ENCODE results near the gene NEK9. TPM values are rescaled to one million over a fixed set of nuclear protein-coding genes. Genes with fewer than 3 reads are reported as not detected.
A peak's percentile ranks its signal among the peaks of the same experiment; 100 is the strongest.
"Not testable (repeated sequence)": the region's sequence is repeated elsewhere in the genome, so short reads cannot be mapped to it uniquely, and the experiment has no call there.

The NEK9 gene
- total RNA-seq, 1 donor from 2014 or later, result 65.4 TPM

GRCh38 chr14:75153295-75153694 is 26.4 kb upstream of the NEK9 start:
- Mint-ChIP-seq H3K4me1 (ENCODE audit: low read depth) (peaks cover 48% of the 10 kb centered on the region), H3K27me3 (ENCODE audit: low read depth) (no peaks in the 10 kb centered on the region), H3K4me3 (ENCODE audit: unreplicated experiment) (no peak overlapping the region), H3K27ac (ENCODE audit: unreplicated experiment) (no peak overlapping the region), H3K36me3 (ENCODE audit: low read depth) (peaks cover 10% of the 10 kb centered on the region), H3K9me3 (ENCODE audit: low read depth) (no peaks in the 10 kb centered on the region)
- TF ChIP-seq, protein P1, sequence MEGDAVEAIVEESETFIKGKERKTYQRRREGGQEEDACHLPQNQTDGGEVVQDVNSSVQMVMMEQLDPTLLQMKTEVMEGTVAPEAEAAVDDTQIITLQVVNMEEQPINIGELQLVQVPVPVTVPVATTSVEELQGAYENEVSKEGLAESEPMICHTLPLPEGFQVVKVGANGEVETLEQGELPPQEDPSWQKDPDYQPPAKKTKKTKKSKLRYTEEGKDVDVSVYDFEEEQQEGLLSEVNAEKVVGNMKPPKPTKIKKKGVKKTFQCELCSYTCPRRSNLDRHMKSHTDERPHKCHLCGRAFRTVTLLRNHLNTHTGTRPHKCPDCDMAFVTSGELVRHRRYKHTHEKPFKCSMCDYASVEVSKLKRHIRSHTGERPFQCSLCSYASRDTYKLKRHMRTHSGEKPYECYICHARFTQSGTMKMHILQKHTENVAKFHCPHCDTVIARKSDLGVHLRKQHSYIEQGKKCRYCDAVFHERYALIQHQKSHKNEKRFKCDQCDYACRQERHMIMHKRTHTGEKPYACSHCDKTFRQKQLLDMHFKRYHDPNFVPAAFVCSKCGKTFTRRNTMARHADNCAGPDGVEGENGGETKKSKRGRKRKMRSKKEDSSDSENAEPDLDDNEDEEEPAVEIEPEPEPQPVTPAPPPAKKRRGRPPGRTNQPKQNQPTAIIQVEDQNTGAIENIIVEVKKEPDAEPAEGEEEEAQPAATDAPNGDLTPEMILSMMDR (IDR thresholded peaks at IDR 0.05), result no peak
- DNase-seq (ENCODE audit: low spot score), result no peak

DNA sequence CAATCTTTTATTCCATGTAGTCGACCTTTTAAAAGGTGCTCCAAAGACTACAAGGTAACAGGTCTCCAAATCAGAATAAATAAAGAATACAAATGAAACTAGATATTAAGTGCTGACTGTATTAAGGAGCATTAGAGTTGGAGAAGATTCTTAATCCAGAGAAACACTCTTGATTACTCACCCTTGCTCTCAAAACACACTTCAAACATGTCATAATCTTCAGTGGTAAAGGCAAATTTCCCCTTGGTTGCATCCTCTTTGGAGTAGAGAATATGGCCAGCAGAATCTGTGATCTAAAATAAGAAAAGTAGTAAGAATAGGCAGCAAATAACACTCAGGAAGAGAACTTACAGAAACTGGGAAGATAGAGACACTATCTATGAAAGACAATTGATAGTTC is 25.0 kb upstream of the NEK9 start:
- Mint-ChIP-seq H3K4me3 (ENCODE audit: unreplicated experiment) (no peak overlapping the region), H3K27me3 (ENCODE audit: low read depth) (no peaks in the 10 kb centered on the region), H3K36me3 (ENCODE audit: low read depth) (peaks cover 10% of the 10 kb centered on the region), H3K4me1 (ENCODE audit: low read depth) (peaks cover 51% of the 10 kb centered on the region), H3K27ac (ENCODE audit: unreplicated experiment) (no peak overlapping the region), H3K9me3 (ENCODE audit: low read depth) (no peaks in the 10 kb centered on the region)
- TF ChIP-seq, protein P1 (IDR thresholded peaks at IDR 0.05), result no peak
- DNase-seq (ENCODE audit: low spot score), result no peak

- H3K27ac Mint-ChIP-seq (ENCODE audit: unreplicated experiment); DNase-seq (ENCODE audit: low spot score); H3K4me3 Mint-ChIP-seq (ENCODE audit: unreplicated experiment); H3K27me3 Mint-ChIP-seq (ENCODE audit: low read depth); H3K9me3 Mint-ChIP-seq (ENCODE audit: low read depth): not testable (repeated sequence)
- Mint-ChIP-seq H3K36me3 (ENCODE audit: low read depth) (peaks cover 14% of the 10 kb centered on the region), H3K4me1 (ENCODE audit: low read depth) (peaks cover 54% of the 10 kb centered on the region)
Observed at GRCh38 chr14:75150637-75151036, 23.8 kb upstream of the NEK9 start.

GRCh38 chr14:75150150-75150549 is 23.3 kb upstream of the NEK9 start:
- H3K27ac Mint-ChIP-seq (ENCODE audit: unreplicated experiment), result no peak overlapping the region

GRCh38 chr14:75147423-75148071 is 20.7 kb upstream of the NEK9 start:
- Mint-ChIP-seq H3K27me3 (ENCODE audit: low read depth) (no peaks in the 10 kb centered on the region), H3K4me3 (ENCODE audit: unreplicated experiment) (peak overlapping the region; percentile 56), H3K27ac (ENCODE audit: unreplicated experiment) (peak overlapping the region; percentile 83), H3K36me3 (ENCODE audit: low read depth) (peaks cover 15% of the 10 kb centered on the region), H3K9me3 (ENCODE audit: low read depth) (no peaks in the 10 kb centered on the region), H3K4me1 (ENCODE audit: low read depth) (peaks cover 55% of the 10 kb centered on the region)
- TF ChIP-seq, protein P1 (IDR thresholded peaks at IDR 0.05), result peak; percentile 81
- no peak for DNase-seq (ENCODE audit: low spot score)

More at GRCh38 chr14:75150150-75150549, 23.3 kb upstream of the NEK9 start:
- no peaks in the 10 kb centered on the region for H3K9me3 Mint-ChIP-seq (ENCODE audit: low read depth)
- TF ChIP-seq, protein P1 (IDR thresholded peaks at IDR 0.05), result no peak
- H3K4me1 Mint-ChIP-seq (ENCODE audit: low read depth), result peaks cover 51% of the 10 kb centered on the region
- no peak for DNase-seq (ENCODE audit: low spot score)
- no peak overlapping the region for H3K4me3 Mint-ChIP-seq (ENCODE audit: unreplicated experiment)
- peaks cover 14% of the 10 kb centered on the region for H3K36me3 Mint-ChIP-seq (ENCODE audit: low read depth)
- H3K27me3 Mint-ChIP-seq (ENCODE audit: low read depth), result no peaks in the 10 kb centered on the region

DNA sequence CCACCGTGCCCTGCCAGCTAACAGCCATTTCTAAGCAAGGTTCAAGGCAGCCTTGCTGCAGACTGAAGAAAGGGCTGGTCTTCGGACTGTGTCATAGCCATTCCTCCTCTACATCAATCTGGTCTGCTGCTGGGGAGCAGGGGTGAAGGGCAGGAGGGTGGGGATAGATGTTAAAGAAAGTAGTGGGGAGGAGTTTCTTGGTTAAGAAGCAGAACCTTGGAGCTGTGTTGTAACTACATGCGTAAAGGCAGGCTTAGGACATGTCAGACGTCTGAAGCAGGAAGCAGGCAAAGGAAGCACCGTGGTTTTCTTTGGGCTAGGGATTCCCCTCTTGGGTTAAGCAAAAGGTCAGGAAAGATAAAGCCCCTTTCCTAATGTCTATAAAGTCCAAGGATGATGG is 18.1 kb upstream of the NEK9 start:
- Mint-ChIP-seq H3K27ac (ENCODE audit: unreplicated experiment) (no peak overlapping the region), H3K36me3 (ENCODE audit: low read depth) (peaks cover 11% of the 10 kb centered on the region), H3K27me3 (ENCODE audit: low read depth) (no peaks in the 10 kb centered on the region), H3K9me3 (ENCODE audit: low read depth) (no peaks in the 10 kb centered on the region), H3K4me1 (ENCODE audit: low read depth) (peaks cover 50% of the 10 kb centered on the region), H3K4me3 (ENCODE audit: unreplicated experiment) (no peak overlapping the region)
- no peak for DNase-seq (ENCODE audit: low spot score)
- TF ChIP-seq, protein P1 (IDR thresholded peaks at IDR 0.05), result no peak

Measured in chondrocyte (in vitro differentiated cells).